Ishikawa (cell line): ENCODE measurements around the gene NME7.

Source experiments
- CEBPB ChIP-seq: IDR thresholded peaks from 2 replicates; pipeline ENCODE4 v1.6.1; 2012
- CREB1 ChIP-seq: IDR thresholded peaks from 2 replicates; pipeline ENCODE4 v1.6.1; 2012; ENCODE audit warnings: low read depth
- EGR1 ChIP-seq: IDR thresholded peaks from 2 replicates; pipeline ENCODE4 v1.6.1; 2012
- EP300 ChIP-seq: IDR thresholded peaks from 2 replicates; pipeline ENCODE4 v1.6.1; 2012; ENCODE audit warnings: borderline replicate concordance
- FOXM1 ChIP-seq: IDR thresholded peaks from 2 replicates; pipeline ENCODE4 v1.6.1; 2012; ENCODE audit warnings: low read depth, borderline replicate concordance
- NFIC ChIP-seq: IDR thresholded peaks from 2 replicates; pipeline ENCODE4 v1.6.1; 2012
- RAD21 ChIP-seq: IDR thresholded peaks from 2 replicates; pipeline ENCODE4 v1.6.1; 2012; ENCODE audit warnings: low read depth
- TAF1 ChIP-seq: IDR thresholded peaks from 2 replicates; pipeline ENCODE4 v1.6.1; 2012; ENCODE audit warnings: low read depth, mild to moderate bottlenecking
- TCF12 ChIP-seq: IDR thresholded peaks from 2 replicates; pipeline ENCODE4 v1.6.1; 2012; ENCODE audit warnings: low read depth
- TEAD4 ChIP-seq: IDR thresholded peaks from 2 replicates; pipeline ENCODE4 v1.6.1; 2012
- YY1 ChIP-seq: IDR thresholded peaks from 2 replicates; pipeline ENCODE4 v1.6.1; 2012; ENCODE audit warnings: low read depth
- ZBTB7A ChIP-seq: IDR thresholded peaks from 2 replicates; pipeline ENCODE4 v1.6.1; 2012; ENCODE audit warnings: low read depth
- TF ChIP-seq, protein P1 (sequence below): IDR thresholded peaks from 2 replicates; pipeline ENCODE4 v1.6.1; 2012
- TF ChIP-seq, protein P2 (sequence below): IDR thresholded peaks from 2 replicates; pipeline ENCODE4 v1.6.1; 2012
- TF ChIP-seq, protein P3 (sequence below): IDR thresholded peaks from 2 replicates; pipeline ENCODE4 v1.6.1; 2012; ENCODE audit warnings: low read depth, mild to moderate bottlenecking

The NME7 gene

DNA sequence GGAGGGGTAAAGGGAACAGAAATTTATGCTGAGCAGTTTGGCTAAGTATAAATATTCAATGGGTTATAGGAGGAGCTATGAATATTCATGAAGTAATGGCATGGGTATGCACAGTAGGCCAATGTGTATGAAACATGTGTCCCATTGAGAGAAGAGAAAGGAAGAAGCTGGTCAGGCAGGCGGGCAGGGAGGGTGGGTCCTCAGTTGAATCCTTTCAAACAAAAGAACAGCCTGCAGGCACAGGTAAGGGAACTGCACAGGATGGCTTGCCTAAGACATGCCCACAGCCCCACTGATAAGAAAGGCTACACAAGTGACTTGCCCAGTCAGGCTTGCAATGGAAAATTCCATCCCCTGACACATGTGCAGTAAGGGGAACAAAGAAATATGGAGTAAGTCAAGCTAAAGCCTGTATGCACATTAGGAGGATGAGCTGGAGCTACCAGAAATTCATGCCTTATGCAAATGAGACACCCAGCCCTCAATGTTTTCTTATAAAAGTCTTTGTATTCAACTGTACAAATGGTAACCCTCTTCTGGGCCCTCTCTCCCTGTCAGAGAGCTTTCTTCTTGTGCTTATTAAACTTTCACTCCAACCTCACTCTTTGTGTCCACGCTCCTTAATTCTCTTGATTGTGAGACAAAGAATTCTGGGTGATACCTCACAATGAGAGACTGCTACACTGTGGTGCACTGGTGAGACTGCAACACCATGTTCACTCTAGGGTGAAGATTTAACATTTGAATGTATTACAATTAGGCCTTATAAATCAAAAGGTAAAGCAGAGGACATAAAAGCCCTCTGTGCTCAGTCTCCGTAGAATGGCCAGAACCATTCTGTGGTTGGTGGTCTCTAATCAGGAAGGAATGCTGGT is 164.6 kb downstream of the NME7 start:
- TF ChIP-seq FOXM1: no peak

DNA sequence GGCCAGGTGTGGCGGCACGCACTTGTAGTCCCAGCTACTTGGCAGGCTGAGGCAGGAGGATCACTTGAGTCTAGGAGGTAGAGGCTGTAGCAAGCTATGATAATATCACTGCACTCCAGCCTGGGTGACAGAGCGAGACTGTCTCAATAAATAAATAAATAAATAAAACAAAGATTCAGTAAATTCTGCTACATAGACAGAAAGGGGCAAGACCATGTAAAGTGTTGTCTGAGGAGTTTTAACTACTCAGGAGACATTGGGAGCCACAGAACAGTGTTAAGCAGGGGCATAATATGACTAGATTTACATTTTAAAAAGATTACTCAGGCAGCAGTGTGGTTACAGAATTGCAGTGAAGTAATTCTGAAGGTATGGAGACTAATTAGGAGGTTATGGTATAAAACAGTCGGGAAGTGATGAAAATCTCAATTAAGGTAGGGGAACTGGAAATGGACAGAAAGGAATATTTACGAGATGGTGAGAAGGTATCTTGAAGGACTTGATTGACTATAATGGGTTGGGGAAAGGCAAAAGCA is 166.4 kb downstream of the NME7 start:
- no peak for TF ChIP-seq EP300
- no peak for TF ChIP-seq TAF1
- TF ChIP-seq, protein P1, sequence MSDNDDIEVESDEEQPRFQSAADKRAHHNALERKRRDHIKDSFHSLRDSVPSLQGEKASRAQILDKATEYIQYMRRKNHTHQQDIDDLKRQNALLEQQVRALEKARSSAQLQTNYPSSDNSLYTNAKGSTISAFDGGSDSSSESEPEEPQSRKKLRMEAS: no peak

DNA sequence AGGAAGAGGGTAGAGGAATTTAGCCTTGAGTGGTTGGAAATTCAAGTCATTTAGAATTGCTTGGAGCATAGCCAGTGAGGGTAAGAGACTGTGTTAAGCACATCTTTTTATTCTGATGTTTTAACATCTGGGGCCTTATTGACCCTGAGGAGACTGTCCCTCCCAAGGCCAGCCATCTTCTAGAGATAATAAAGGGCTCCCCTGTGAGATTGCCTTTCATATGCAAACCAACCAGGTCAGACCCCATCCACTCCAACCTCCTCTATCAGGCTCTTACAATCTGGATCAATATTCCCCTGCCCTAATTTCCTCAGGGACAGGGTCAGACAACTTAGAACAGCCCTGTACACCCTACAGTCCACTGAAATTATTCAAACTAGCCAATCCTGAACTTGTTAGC is 167.3 kb downstream of the NME7 start:
- TF ChIP-seq ZBTB7A (no peak), FOXM1 (no peak), NFIC (no peak), EP300 (no peak), TAF1 (no peak), EGR1 (no peak), YY1 (no peak), CREB1 (no peak), TEAD4 (no peak), RAD21 (no peak)
- TF ChIP-seq, protein P2, sequence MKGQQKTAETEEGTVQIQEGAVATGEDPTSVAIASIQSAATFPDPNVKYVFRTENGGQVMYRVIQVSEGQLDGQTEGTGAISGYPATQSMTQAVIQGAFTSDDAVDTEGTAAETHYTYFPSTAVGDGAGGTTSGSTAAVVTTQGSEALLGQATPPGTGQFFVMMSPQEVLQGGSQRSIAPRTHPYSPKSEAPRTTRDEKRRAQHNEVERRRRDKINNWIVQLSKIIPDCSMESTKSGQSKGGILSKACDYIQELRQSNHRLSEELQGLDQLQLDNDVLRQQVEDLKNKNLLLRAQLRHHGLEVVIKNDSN: no peak
- TF ChIP-seq, protein P1: no peak

DNA sequence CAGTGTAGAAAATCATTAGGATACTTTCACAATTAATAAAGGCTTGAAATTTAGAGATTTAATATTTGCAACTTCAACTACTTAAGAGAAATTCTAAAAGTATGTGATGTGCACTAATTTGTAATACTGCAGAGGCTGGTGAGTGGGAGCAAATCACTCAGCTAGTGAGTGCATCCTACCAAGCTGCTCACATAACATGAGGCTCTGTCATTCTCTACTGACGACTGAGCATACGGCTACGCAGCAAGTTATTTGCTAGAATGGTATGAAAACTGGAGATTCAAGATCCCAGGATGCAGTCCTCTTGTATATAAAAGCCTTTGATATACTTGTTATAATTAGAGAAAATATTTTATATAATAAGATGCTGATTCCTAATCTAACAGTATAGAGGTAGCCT is 171.0 kb downstream of the NME7 start:
- TF ChIP-seq EP300: no peak
- no peak for TF ChIP-seq CEBPB
- no peak for TF ChIP-seq YY1
- TF ChIP-seq RAD21: no peak
- TF ChIP-seq, protein P2: no peak
- TF ChIP-seq, protein P1: no peak
- TF ChIP-seq NFIC: no peak

DNA sequence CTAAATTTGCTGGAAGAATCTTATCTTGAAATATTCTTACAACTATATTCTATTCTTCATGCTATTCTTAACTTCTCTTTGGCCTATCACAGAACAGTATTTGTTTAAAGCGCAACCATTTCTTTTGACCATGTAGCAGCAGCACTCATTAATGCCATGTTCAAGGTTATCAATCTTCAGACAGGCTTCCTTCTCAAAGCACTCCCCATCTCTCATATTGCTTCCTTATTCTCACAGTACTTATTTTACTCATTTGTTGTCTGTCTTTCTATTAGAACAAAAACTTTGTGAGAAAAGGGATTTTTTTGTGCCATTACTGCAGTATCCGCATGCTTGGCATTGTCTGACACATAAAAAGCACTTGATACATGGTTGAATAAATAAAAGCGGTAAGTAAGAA is 171.4 kb downstream of the NME7 start:
- no peak for TF ChIP-seq CREB1
- no peak for TF ChIP-seq FOXM1
- TF ChIP-seq TAF1: no peak
- TF ChIP-seq, protein P1: no peak
- no peak for TF ChIP-seq CEBPB
- no peak for TF ChIP-seq NFIC
- TF ChIP-seq, protein P3, sequence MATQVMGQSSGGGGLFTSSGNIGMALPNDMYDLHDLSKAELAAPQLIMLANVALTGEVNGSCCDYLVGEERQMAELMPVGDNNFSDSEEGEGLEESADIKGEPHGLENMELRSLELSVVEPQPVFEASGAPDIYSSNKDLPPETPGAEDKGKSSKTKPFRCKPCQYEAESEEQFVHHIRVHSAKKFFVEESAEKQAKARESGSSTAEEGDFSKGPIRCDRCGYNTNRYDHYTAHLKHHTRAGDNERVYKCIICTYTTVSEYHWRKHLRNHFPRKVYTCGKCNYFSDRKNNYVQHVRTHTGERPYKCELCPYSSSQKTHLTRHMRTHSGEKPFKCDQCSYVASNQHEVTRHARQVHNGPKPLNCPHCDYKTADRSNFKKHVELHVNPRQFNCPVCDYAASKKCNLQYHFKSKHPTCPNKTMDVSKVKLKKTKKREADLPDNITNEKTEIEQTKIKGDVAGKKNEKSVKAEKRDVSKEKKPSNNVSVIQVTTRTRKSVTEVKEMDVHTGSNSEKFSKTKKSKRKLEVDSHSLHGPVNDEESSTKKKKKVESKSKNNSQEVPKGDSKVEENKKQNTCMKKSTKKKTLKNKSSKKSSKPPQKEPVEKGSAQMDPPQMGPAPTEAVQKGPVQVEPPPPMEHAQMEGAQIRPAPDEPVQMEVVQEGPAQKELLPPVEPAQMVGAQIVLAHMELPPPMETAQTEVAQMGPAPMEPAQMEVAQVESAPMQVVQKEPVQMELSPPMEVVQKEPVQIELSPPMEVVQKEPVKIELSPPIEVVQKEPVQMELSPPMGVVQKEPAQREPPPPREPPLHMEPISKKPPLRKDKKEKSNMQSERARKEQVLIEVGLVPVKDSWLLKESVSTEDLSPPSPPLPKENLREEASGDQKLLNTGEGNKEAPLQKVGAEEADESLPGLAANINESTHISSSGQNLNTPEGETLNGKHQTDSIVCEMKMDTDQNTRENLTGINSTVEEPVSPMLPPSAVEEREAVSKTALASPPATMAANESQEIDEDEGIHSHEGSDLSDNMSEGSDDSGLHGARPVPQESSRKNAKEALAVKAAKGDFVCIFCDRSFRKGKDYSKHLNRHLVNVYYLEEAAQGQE: no peak
- no peak for TF ChIP-seq ZBTB7A
- no peak for TF ChIP-seq EGR1
- no peak for TF ChIP-seq RAD21
- no peak for TF ChIP-seq TCF12
- TF ChIP-seq EP300: no peak
- TF ChIP-seq, protein P2: no peak
- TF ChIP-seq TEAD4: no peak

DNA sequence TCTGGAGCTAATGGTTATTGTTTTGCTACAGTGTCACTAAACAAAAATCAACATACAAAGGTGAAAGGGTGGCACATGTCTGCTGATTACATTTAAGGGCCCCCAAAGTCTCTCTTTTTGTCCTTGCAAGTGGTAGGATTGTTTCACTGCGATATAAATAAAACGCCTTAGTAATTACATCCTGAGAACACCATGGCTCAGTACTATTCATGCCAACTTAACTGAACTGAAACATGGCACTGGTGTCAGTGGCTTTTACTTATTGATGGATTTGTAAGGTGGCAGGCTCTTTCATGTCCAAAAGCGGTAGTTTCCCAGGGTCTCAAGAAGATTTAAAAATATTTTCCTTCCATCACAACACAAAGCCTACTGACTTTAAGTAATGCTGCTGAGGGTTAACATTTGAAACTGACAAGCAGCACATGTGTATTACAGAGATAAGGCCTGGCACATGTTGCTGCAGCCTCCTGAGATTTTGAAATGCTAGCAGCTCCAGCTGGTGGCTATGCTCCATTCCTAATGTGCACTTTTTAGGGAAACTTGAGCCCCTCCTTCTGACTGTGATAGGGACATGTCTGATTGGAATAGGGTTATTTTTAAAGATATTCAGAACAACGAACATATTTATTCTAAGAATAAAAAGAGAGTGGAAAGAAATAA is 174.3 kb downstream of the NME7 start:
- TF ChIP-seq TCF12: no peak
- TF ChIP-seq, protein P1: no peak
- TF ChIP-seq EP300: no peak
- TF ChIP-seq CEBPB: no peak
- no peak for TF ChIP-seq YY1
